B cell (primary cell): ENCODE results near the gene HDAC10. TPM values are rescaled to one million over a fixed set of nuclear protein-coding genes. Genes with fewer than 3 reads are reported as not detected.

Source experiments
- ATAC-seq: fragments of 200-7000 bp; cut with Tn5 transposase; one replicate; pipeline ENCODE4 v1.10.0; 2021; ENCODE audit warnings: low read depth, mild to moderate bottlenecking, moderate number of reproducible peaks, moderate library complexity
- CTCF ChIA-PET: fragments of 350-600 bp; sonication (Branson Sonifier 250); formaldehyde crosslinking; loops from one replicate; lab custom pipeline; 2021; ENCODE audit warnings: antibody characterized with exemption, inconsistent platforms; lab: Charles Lee
- POLR2A ChIA-PET: fragments of 350-600 bp; sonication (Branson Sonifier 250); formaldehyde crosslinking; loops from one replicate; lab custom pipeline; 2021; ENCODE audit warnings: antibody characterized with exemption; lab: Charles Lee
- DNase-seq: peaks from one replicate; pipeline ENCODE4 v3.0.0; 2013
- H2AFZ ChIP-seq: 2 replicates; pipeline ENCODE4 v1.6.1; 2012; ENCODE audit warnings: mild to moderate bottlenecking, low read depth, low read length; ENCODE audit not compliant: insufficient read depth, poor library complexity, severe bottlenecking
- H3K27ac ChIP-seq, 2 donors: 1 replicate in 1 of 2; 2 replicates in 1 of 2; pipeline ENCODE4 v1.5.1; 2012 to 2013; ENCODE audit warnings: low read length in 2 of 2, mild to moderate bottlenecking in 2 of 2, moderate library complexity in 1 of 2
- H3K27me3 ChIP-seq, 4 experiments: fragments of 200-600 bp in 1 of 4; sonication (generic) in 1 of 4; replicated peaks in 1 of 4; 1 replicate in 2 of 4; 2 replicates in 2 of 4; pipeline versions ENCODE4 v1.6.1 to v1.7.0; 2013 to 2016; ENCODE audit warnings: low read length in 3 of 4, mild to moderate bottlenecking in 2 of 4, mixed read lengths in 1 of 4, moderate library complexity in 1 of 4; ENCODE audit not compliant: insufficient read depth in 4 of 4, control insufficient read depth in 3 of 4; ENCODE audit errors: control extremely low read depth in 1 of 4
- H3K36me3 ChIP-seq, 2 experiments: replicated peaks in 1 of 2; 1 replicate in 1 of 2; 2 replicates in 1 of 2; pipeline versions ENCODE4 v1.6.1 to v1.7.1; 2013; ENCODE audit warnings: low read length in 1 of 2; ENCODE audit not compliant: insufficient read depth in 2 of 2, control insufficient read depth in 1 of 2; ENCODE audit errors: control extremely low read depth in 1 of 2, extremely low read depth in 1 of 2
- H3K4me1 ChIP-seq, 2 donors: fragments of 200-600 bp in 1 of 2; sonication (generic) in 1 of 2; 1 replicate in 1 of 2; 2 replicates in 1 of 2; pipeline versions ENCODE4 v1.5.1 to v1.6.1; 2013 to 2017; ENCODE audit warnings: low read length in 2 of 2; ENCODE audit not compliant: control insufficient read depth in 2 of 2, insufficient read depth in 2 of 2
- H3K4me2 ChIP-seq: replicated peaks from 2 replicates; pipeline ENCODE3; 2012; ENCODE audit warnings: mild to moderate bottlenecking, low read depth, low read length; ENCODE audit not compliant: poor library complexity, severe bottlenecking
- H3K4me3 ChIP-seq, 5 experiments: fragments of 200-600 bp in 1 of 5; sonication (generic) in 1 of 5; 1 replicate in 3 of 5; 2 replicates in 2 of 5; pipeline versions ENCODE4 v1.5.1 to v1.7.0; 2011 to 2016; ENCODE audit warnings: low read length in 4 of 5, mild to moderate bottlenecking in 4 of 5, low read depth in 2 of 5, control low read depth in 1 of 5, moderate library complexity in 1 of 5; ENCODE audit not compliant: insufficient read depth in 1 of 5; ENCODE audit errors: control extremely low read depth in 1 of 5, extremely low read depth in 1 of 5
- H3K79me2 ChIP-seq: fragments of 200-600 bp; sonication (generic); one replicate; pipeline ENCODE4 v1.6.0; 2016; ENCODE audit warnings: low read length; ENCODE audit not compliant: control insufficient read depth, insufficient read depth
- H3K9ac ChIP-seq: fragments of 200-600 bp; sonication (generic); 2 replicates; pipeline ENCODE4 v1.6.1; 2017; ENCODE audit warnings: mild to moderate bottlenecking, low read length, moderate library complexity
- H3K9me3 ChIP-seq, 3 donors: one replicate each; pipeline versions ENCODE4 v1.6.1 to v1.7.1; 2013; ENCODE audit warnings: low read length in 2 of 3; ENCODE audit not compliant: control insufficient read depth in 2 of 3, insufficient read depth in 1 of 3; ENCODE audit errors: control extremely low read depth in 1 of 3
- H4K20me1 ChIP-seq: 2 replicates; pipeline ENCODE4 v1.6.0; 2012; ENCODE audit warnings: mild to moderate bottlenecking, low read length; ENCODE audit not compliant: insufficient read depth, control insufficient read depth, poor library complexity, severe bottlenecking
- H3K27ac Mint-ChIP-seq: one replicate; pipeline ENCODE4 v1.8.0; 2021; ENCODE audit warnings: mixed read lengths
- H3K27me3 Mint-ChIP-seq: one replicate; pipeline ENCODE4 v1.8.0; 2021; ENCODE audit warnings: mixed read lengths
- H3K4me1 Mint-ChIP-seq: one replicate; pipeline ENCODE4 v1.8.0; 2021; ENCODE audit warnings: mixed read lengths
- H3K4me3 Mint-ChIP-seq: one replicate; pipeline ENCODE4 v1.8.0; 2021; ENCODE audit warnings: mixed read lengths
- H3K9me3 Mint-ChIP-seq: one replicate; pipeline ENCODE4 v1.8.0; 2022; ENCODE audit warnings: mixed read lengths; ENCODE audit not compliant: insufficient read depth
- CTCF ChIP-seq: fragments of 200-600 bp; IDR thresholded peaks from one replicate; pipeline ENCODE4 v1.8.0; 2022; ENCODE audit warnings: antibody characterized with exemption, mild to moderate bottlenecking
- EZH2 ChIP-seq: IDR thresholded peaks from 2 replicates; pipeline ENCODE4 v1.6.1; 2012; ENCODE audit warnings: borderline replicate concordance, low read depth, mild to moderate bottlenecking, moderate library complexity, low read length; ENCODE audit not compliant: insufficient read depth, poor library complexity, severe bottlenecking
- WGBS: methylation state at CpG from one replicate; pipeline ENCODE4 v1.1.5; 2013; ENCODE audit warnings: missing lambda C conversion rate; ENCODE audit not compliant: insufficient coverage; 5-methylcytosine and 5-hydroxymethylcytosine counted together
- intact Hi-C: fragments of 100-400 bp; cut with micrococcal nuclease; formaldehyde crosslinking; loops from one replicate; pipeline ENCODE4 v1.10.0; 2022
- polyA minus RNA-seq: library from RNA; depleted of rRNA, polyadenylated mRNA; stranded (reverse); fragments of >200 nt; gene quantifications from 2 replicates; pipeline ENCODE4 v1.2.3, GENCODE V29; 2012
- polyA plus RNA-seq: library from polyadenylated mRNA; depleted of rRNA; stranded (reverse); fragments of >200 nt; gene quantifications from 2 replicates; pipeline ENCODE4 v1.2.3, GENCODE V29; 2012
- total RNA-seq, 2 donors: library from RNA; stranded (reverse); fragments of 120-200 nt in 1 of 2; gene quantifications; 1 replicate in 1 of 2; 2 replicates in 1 of 2; pipeline versions ENCODE4 v1.2.3 to v1.2.4, GENCODE V29; 2013 to 2022

Gene HDAC10
- total RNA-seq (120 and 136 TPM in 2 replicates), polyA plus RNA-seq (187 and 241 TPM in 2 replicates), polyA minus RNA-seq (51.5 and 95.5 TPM in 2 replicates)
- total RNA-seq (2013), result 28.2 TPM

- Histone ChIP-seq H3K79me2 (peaks cover 27% of the 10 kb centered on the region), H3K4me2 (peak within 1 kb of the TSS; percentile 95), H3K9ac (peak within 1 kb of the TSS; percentile 79), H3K36me3 (peaks cover 0 to 29% of the 10 kb centered on the region in 2 experiments), H2AFZ (peak within 1 kb of the TSS; percentile 83), H3K9me3 (no peaks in the 10 kb centered on the region), H3K4me1 (peaks cover 15 to 44% of the 10 kb centered on the region in 2 donors), H4K20me1 (peaks cover 38% of the 10 kb centered on the region), H3K27me3 (no peaks in the 10 kb centered on the region), H3K27ac (peak within 1 kb of the TSS; percentile 41 to 49), H3K4me3 (peak within 1 kb of the TSS; percentile 56 to 81 (median 79))
- Mint-ChIP-seq H3K9me3 (no peaks in the 10 kb centered on the region), H3K4me3 (peak within 1 kb of the TSS; percentile 86), H3K27me3 (no peaks in the 10 kb centered on the region), H3K4me1 (peaks cover 24% of the 10 kb centered on the region), H3K27ac (peak within 1 kb of the TSS; percentile 76)
- CTCF ChIA-PET, result interaction anchor here (0.7 to 3.8 kb wide), 25 partner anchors 8 to 370 kb away, joined by 3 to 52 read pairs (median 5); partner anchors contain the start of genes DENND6B, MAPK12, SCO2 and SYCE3
- ATAC-seq (peak; percentile 84), DNase-seq (peak; percentile 85)
- POLR2A ChIA-PET, result interaction anchor here (0.5 to 3.1 kb wide), 8 partner anchors 18 to 370 kb away, joined by 3 to 12 read pairs (median 4); partner anchors contain the start of gene SCO2
- TF ChIP-seq CTCF (no peak), EZH2 (no peak)
- under 1% methylated on average over 81 of the region's 81 CpGs for WGBS
- intact Hi-C loops, result loop anchor here (5.0 kb wide), 1 partner anchor 331 kb away; the partner anchor contains the start of gene CHKB
Observed at GRCh38 chr22:50250555-50251476, at the start of gene HDAC10. HDAC10 (minus strand) TSS chr22:50251265; CDS start chr22:50251032, 233 bp downstream.
